Transverse colon (tissue), 3 donors: ENCODE measurements around the gene ASPG.

ENCODE experiments used
- POLR2A ChIP-seq: fragments of 450-650 bp; IDR thresholded peaks from one replicate; pipeline ENCODE4 v1.6.1; 2016; ENCODE audit warnings: antibody characterized with exemption, mild to moderate bottlenecking, moderate library complexity
- TF ChIP-seq, protein P1 (sequence below), 5 experiments: fragments of 200-600 bp in 3 of 5; fragments of 450-650 bp in 2 of 5; sonication (generic) in 3 of 5; IDR thresholded peaks; 1 replicate in 2 of 5; 2 replicates in 3 of 5; pipeline ENCODE4 v1.5.1; 2016 to 2017; ENCODE audit warnings: antibody characterized with exemption in 5 of 5, inconsistent platforms in 3 of 5, mild to moderate bottlenecking in 2 of 5, moderate library complexity in 1 of 5

GRCh38 chr14:104140463-104141331 is 55.2 kb downstream of the ASPG start:
- no peak for TF ChIP-seq POLR2A
- TF ChIP-seq, protein P1, sequence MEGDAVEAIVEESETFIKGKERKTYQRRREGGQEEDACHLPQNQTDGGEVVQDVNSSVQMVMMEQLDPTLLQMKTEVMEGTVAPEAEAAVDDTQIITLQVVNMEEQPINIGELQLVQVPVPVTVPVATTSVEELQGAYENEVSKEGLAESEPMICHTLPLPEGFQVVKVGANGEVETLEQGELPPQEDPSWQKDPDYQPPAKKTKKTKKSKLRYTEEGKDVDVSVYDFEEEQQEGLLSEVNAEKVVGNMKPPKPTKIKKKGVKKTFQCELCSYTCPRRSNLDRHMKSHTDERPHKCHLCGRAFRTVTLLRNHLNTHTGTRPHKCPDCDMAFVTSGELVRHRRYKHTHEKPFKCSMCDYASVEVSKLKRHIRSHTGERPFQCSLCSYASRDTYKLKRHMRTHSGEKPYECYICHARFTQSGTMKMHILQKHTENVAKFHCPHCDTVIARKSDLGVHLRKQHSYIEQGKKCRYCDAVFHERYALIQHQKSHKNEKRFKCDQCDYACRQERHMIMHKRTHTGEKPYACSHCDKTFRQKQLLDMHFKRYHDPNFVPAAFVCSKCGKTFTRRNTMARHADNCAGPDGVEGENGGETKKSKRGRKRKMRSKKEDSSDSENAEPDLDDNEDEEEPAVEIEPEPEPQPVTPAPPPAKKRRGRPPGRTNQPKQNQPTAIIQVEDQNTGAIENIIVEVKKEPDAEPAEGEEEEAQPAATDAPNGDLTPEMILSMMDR (IDR thresholded peaks at IDR 0.05) = no peak
